ENCODE results near the gene ARVCF.

- TF ChIP-seq CTCF (IDR thresholded peaks at IDR 0.05) (no peak), POLR2A (IDR thresholded peaks at IDR 0.05) (no peak), POLR2AphosphoS5 (IDR thresholded peaks at IDR 0.05) (no peak)
Measured at GRCh38 chr22:20019661-20020532, 3.3 kb upstream of the ARVCF start.
